Measurements from ENCODE around the gene SMCO3. TPM values are rescaled to one million over a fixed set of nuclear protein-coding genes. Genes with fewer than 3 reads are reported as not detected.

SMCO3 gene
- total and polyA plus RNA-seq, 2 of the 13 experiments (the other 11 are each of a cell fraction or from before 2014, with no cell fraction given): 0.29 to 0.42 TPM

DNA sequence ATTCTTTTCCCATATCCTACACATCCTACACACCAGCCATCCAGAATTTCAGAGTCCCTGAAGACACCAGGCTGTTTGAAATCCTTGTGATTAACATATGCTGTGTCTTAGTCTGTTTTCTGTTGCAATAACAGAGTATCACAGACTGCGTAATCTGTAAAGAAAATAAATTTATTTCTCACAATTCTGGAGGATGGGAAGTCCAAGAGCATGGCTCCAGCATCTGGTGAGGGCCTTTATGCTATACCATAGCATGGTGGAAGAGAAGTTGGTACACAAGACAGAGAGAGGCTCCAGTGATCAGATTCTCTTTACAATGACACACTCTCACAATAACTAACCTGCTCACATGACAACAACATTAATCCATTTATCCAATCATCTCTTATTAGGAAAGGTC is 25.3 kb upstream of the SMCO3 start:
- Histone ChIP-seq H3K4me3 (replicated peaks in 1 of 3; ENCODE audit: insufficient read depth in 1 of 3, low read depth in 2 of 3, low read length in 3 of 3) (no peak overlapping the region), H3K27ac (ENCODE audit: extremely low read length, insufficient read depth, low read length) (no peak overlapping the region), H3K4me1 (ENCODE audit: insufficient read depth, low read length) (peaks cover 77% of the 10 kb centered on the region), H3K9me3 (ENCODE audit: low read length) (no peaks in the 10 kb centered on the region), H3K9ac (ENCODE audit: insufficient read depth, low read depth, low read length) (no peak overlapping the region), H2AFZ (ENCODE audit: low read length) (no peak overlapping the region), H3K4me2 (ENCODE audit: low read depth, low read length) (no peak overlapping the region), H3K79me2 (ENCODE audit: insufficient read depth, low read length) (peaks cover 39% of the 10 kb centered on the region), H3K27me3 (ENCODE audit: control insufficient read depth in 1 of 2, insufficient read depth in 2 of 2, low read length in 2 of 2) (no peaks in the 10 kb centered on the region; a peak in 1 of 5 replicates), H3K36me3 (replicated peaks in 1 of 2; ENCODE audit: control insufficient read depth in 1 of 2, insufficient read depth in 2 of 2, low read length in 2 of 2) (peaks cover 2 to 16% of the 10 kb centered on the region in 2 experiments; a peak in 3 of 5 replicates), H4K20me1 (ENCODE audit: insufficient read depth, low read length) (no peaks in the 10 kb centered on the region)
- intact Hi-C loops (cut with micrococcal nuclease; ENCODE audit: unreplicated experiment): no loop called here
- in situ Hi-C loops (cut with HindIII; ENCODE audit: extremely low pct_ligation_motif_present, low pct_unique_long_range_greater_than_20kb): no loop called here
- ChIA-PET POLR2A (interaction anchor here (1.9 to 2.0 kb wide), 2 partner anchors 36 to 68 kb away, joined by 6 to 7 read pairs; partner anchors contain the start of genes C12orf60 and WBP11), CTCF (ENCODE audit: low intra/inter-chr PET ratio, low total read pairs) (no interaction called here)
- WGBS (ENCODE audit: low lambda C conversion rate): 93% methylated on average over 1 of the region's 1 CpG
- TF ChIP-seq ZNF564 (CRISPR knock-in tag; IDR thresholded peaks at IDR 0.05) (peak; percentile 97; the same call in 1 of the 2 replicates), ZNF83 (CRISPR knock-in tag; IDR thresholded peaks at IDR 0.05; ENCODE audit: borderline replicate concordance) (no peak)
- no TSS peak for BruUV-seq (replicated peaks)
- no peak for FAIRE-seq
- no peak for DNase-seq (ENCODE audit: low spot score)
- ATAC-seq: no peak

DNA sequence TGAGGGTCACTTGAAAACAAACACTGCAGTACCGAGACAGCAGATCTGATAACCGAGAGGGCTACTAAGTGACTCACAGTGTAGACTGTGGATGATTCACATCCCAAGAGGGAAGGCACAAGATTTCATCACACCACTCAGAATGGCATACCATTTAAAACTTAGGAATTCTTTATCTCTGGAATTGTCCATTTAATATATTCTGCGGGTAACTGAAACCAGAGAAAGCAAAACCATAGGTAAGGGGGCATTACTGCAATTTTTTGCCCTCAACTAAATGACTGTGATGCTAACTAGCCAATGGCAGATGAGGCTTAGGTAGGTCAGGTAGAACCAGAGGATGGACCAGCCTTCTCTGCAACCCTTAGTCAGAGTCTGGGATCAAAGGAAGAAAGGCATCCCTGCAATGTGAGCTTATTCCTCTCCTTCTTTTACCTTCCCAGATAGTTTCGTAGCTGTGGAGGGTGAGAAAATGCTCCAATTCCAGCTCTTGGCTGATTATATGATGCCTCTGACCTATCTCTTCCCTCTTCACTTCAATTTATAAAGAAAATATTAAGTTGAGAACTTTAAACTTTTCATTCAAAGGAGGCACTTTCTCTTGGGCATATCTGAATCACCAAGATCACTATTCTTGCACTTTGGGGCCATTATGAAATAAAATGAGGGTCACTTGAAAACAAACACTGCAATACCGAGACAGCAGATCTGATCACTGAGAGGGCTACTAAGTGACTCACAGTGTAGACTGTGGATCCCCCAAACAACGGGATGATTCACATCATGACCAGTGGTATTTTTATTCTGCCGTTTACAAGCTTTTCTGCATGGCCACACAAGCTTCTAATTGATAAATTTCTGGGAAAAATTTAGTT is 22.6 kb upstream of the SMCO3 start:
- CTCF ChIA-PET (ENCODE audit: low intra/inter-chr PET ratio, low total read pairs): no interaction called here
- Histone ChIP-seq H3K27ac (ENCODE audit: extremely low read length, insufficient read depth, low read length) (peak overlapping the region; percentile 39), H2AFZ (ENCODE audit: low read length) (no peak overlapping the region), H3K36me3 (replicated peaks in 1 of 2; ENCODE audit: control insufficient read depth in 1 of 2, insufficient read depth in 2 of 2, low read length in 2 of 2) (peaks cover 2 to 16% of the 10 kb centered on the region in 2 experiments; a peak in 3 of 5 replicates), H3K4me3 (replicated peaks in 1 of 3; ENCODE audit: insufficient read depth in 1 of 3, low read depth in 2 of 3, low read length in 3 of 3) (no peak overlapping the region), H4K20me1 (ENCODE audit: insufficient read depth, low read length) (no peaks in the 10 kb centered on the region), H3K9me3 (ENCODE audit: low read length) (no peaks in the 10 kb centered on the region), H3K9ac (ENCODE audit: insufficient read depth, low read depth, low read length) (no peak overlapping the region), H3K4me1 (ENCODE audit: insufficient read depth, low read length) (peaks cover 76% of the 10 kb centered on the region), H3K4me2 (ENCODE audit: low read depth, low read length) (peak overlapping the region; percentile 46), H3K27me3 (ENCODE audit: control insufficient read depth in 1 of 2, insufficient read depth in 2 of 2, low read length in 2 of 2) (no peaks in the 10 kb centered on the region), H3K79me2 (ENCODE audit: insufficient read depth, low read length) (peaks cover 36% of the 10 kb centered on the region)
- POLR2A ChIA-PET: interaction anchor here (1.3 to 2.2 kb wide), 4 partner anchors 9 to 66 kb away, joined by 3 to 8 read pairs (median 5); partner anchors contain the start of genes C12orf60 and WBP11
- FAIRE-seq (no peak), DNase-seq (ENCODE audit: low spot score) (peak; percentile 68), ATAC-seq (peak; percentile 80)
- in situ Hi-C loops (cut with HindIII; ENCODE audit: extremely low pct_ligation_motif_present, low pct_unique_long_range_greater_than_20kb) (no loop called here), intact Hi-C loops (cut with micrococcal nuclease; ENCODE audit: unreplicated experiment) (no loop called here)
- WGBS (ENCODE audit: low lambda C conversion rate): 29% methylated on average over 7 of the region's 7 CpGs
- BruUV-seq (replicated peaks): no TSS peak
- TF ChIP-seq PHF20 (CRISPR knock-in tag; IDR thresholded peaks at IDR 0.05): no peak
- no peak for TF ChIP-seq FOXO1 (CRISPR knock-in tag; IDR thresholded peaks at IDR 0.05)
- TF ChIP-seq, protein P1, sequence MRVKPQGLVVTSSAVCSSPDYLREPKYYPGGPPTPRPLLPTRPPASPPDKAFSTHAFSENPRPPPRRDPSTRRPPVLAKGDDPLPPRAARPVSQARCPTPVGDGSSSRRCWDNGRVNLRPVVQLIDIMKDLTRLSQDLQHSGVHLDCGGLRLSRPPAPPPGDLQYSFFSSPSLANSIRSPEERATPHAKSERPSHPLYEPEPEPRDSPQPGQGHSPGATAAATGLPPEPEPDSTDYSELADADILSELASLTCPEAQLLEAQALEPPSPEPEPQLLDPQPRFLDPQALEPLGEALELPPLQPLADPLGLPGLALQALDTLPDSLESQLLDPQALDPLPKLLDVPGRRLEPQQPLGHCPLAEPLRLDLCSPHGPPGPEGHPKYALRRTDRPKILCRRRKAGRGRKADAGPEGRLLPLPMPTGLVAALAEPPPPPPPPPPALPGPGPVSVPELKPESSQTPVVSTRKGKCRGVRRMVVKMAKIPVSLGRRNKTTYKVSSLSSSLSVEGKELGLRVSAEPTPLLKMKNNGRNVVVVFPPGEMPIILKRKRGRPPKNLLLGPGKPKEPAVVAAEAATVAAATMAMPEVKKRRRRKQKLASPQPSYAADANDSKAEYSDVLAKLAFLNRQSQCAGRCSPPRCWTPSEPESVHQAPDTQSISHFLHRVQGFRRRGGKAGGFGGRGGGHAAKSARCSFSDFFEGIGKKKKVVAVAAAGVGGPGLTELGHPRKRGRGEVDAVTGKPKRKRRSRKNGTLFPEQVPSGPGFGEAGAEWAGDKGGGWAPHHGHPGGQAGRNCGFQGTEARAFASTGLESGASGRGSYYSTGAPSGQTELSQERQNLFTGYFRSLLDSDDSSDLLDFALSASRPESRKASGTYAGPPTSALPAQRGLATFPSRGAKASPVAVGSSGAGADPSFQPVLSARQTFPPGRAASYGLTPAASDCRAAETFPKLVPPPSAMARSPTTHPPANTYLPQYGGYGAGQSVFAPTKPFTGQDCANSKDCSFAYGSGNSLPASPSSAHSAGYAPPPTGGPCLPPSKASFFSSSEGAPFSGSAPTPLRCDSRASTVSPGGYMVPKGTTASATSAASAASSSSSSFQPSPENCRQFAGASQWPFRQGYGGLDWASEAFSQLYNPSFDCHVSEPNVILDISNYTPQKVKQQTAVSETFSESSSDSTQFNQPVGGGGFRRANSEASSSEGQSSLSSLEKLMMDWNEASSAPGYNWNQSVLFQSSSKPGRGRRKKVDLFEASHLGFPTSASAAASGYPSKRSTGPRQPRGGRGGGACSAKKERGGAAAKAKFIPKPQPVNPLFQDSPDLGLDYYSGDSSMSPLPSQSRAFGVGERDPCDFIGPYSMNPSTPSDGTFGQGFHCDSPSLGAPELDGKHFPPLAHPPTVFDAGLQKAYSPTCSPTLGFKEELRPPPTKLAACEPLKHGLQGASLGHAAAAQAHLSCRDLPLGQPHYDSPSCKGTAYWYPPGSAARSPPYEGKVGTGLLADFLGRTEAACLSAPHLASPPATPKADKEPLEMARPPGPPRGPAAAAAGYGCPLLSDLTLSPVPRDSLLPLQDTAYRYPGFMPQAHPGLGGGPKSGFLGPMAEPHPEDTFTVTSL (CRISPR knock-in tag; IDR thresholded peaks at IDR 0.05; ENCODE audit: borderline replicate concordance): 0 out of 2 replicates have a peak, but pooled peaks have one; percentile 17
- no peak for TF ChIP-seq GATAD1 (CRISPR knock-in tag; IDR thresholded peaks at IDR 0.05)
- peak; percentile 66 for TF ChIP-seq CEBPB (IDR thresholded peaks at IDR 0.05; ENCODE audit: borderline replicate concordance, low read depth, low read length)
- no peak for TF ChIP-seq ZNF749 (CRISPR knock-in tag; IDR thresholded peaks at IDR 0.05; ENCODE audit: borderline replicate concordance)
- TF ChIP-seq GATAD2A (CRISPR knock-in tag; IDR thresholded peaks at IDR 0.05): 0 out of 2 replicates have a peak, but pooled peaks have one; percentile 26
- no peak for TF ChIP-seq NFKB2 (CRISPR knock-in tag; IDR thresholded peaks at IDR 0.05; ENCODE audit: borderline replicate concordance)
